Activated CD4-positive, alpha-beta memory T cell treated with anti-CD3 and anti-CD28 coated beads, Interleukin-2, amount 10 ng/mL, durations not matched to agents 7 days and 5 days (primary cell): Measurements from ENCODE around the gene ERLEC1. TPM values are rescaled to one million over a fixed set of nuclear protein-coding genes. Genes with fewer than 3 reads are reported as not detected.

Experiments
- CTCF ChIA-PET: fragments of 350-600 bp; sonication (Branson Sonifier 250); formaldehyde crosslinking; loops from one replicate; lab custom pipeline; 2021; ENCODE audit warnings: antibody characterized with exemption, inconsistent platforms; lab: Charles Lee
- POLR2A ChIA-PET: fragments of 350-600 bp; sonication (Branson Sonifier 250); formaldehyde crosslinking; loops from one replicate; lab custom pipeline; 2021; ENCODE audit warnings: antibody characterized with exemption; lab: Charles Lee
- DNase-seq: peaks from one replicate; pipeline ENCODE4 v3.0.0-alpha.2; 2020
- H3K27ac Mint-ChIP-seq: one replicate; pipeline ENCODE4 v1.8.0; 2021; ENCODE audit warnings: mild to moderate bottlenecking, mixed read lengths
- H3K27me3 Mint-ChIP-seq: one replicate; pipeline ENCODE4 v1.8.0; 2021; ENCODE audit warnings: mixed read lengths
- H3K36me3 Mint-ChIP-seq: one replicate; pipeline ENCODE4 v1.8.0; 2021; ENCODE audit warnings: low read depth, mixed read lengths
- H3K4me1 Mint-ChIP-seq: one replicate; pipeline ENCODE4 v1.8.0; 2021; ENCODE audit warnings: mixed read lengths
- H3K4me3 Mint-ChIP-seq: one replicate; pipeline ENCODE4 v1.8.0; 2021; ENCODE audit warnings: mild to moderate bottlenecking, mixed read lengths
- H3K9me3 Mint-ChIP-seq: one replicate; pipeline ENCODE4 v1.8.0; 2021; ENCODE audit warnings: mixed read lengths
- total RNA-seq, 2 experiments: library from RNA; stranded (reverse); gene quantifications; one replicate each; pipeline ENCODE4 v1.2.3, GENCODE V29; 2021

ERLEC1 gene, protein sequence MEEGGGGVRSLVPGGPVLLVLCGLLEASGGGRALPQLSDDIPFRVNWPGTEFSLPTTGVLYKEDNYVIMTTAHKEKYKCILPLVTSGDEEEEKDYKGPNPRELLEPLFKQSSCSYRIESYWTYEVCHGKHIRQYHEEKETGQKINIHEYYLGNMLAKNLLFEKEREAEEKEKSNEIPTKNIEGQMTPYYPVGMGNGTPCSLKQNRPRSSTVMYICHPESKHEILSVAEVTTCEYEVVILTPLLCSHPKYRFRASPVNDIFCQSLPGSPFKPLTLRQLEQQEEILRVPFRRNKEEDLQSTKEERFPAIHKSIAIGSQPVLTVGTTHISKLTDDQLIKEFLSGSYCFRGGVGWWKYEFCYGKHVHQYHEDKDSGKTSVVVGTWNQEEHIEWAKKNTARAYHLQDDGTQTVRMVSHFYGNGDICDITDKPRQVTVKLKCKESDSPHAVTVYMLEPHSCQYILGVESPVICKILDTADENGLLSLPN
- 10 to 100 TPM; 32.6 to 33.3 TPM for total RNA-seq

DNA sequence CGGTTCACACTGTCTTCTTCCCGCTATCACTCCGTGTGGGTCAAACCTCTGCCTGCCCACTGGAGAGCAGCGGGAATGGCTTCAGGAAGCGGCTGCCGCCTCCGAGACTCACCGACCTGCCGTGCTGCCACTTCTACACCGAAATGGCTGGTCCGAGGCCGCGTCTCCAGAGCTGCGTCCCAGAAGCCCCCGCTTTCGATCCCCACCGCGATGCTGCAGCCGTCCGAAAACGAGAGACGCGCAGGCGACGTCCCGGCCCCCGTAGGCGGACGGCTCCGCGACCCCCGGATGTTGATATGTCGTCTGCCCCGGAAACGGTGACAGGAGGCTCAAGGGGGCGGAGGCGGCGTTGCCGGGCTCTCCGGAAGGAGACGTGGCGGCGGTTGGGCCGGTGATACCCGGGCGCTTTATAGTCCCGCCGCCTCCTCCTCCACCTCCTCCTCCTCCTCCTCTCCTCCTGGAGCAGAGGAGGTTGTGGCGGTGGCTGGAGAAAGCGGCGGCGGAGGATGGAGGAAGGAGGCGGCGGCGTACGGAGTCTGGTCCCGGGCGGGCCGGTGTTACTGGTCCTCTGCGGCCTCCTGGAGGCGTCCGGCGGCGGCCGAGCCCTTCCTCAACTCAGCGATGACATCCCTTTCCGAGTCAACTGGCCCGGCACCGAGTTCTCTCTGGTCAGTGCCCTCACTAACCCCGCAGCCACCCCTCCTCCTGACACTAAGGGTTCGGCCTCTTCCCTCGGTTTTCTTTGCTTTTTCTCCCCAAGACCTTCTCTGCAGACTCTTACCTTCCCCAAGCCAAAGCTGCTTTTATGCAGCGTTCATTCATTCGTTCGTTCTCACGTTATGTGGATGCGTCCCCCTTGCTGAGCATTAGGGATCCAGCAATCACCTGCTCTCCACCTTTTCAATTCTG, at the start of gene ERLEC1, which contains the start of gene ASB3:
TSS of gene ERLEC1 (plus strand) at position 340 of the 909 bp plus-strand sequence. CDS start at position 507, 167 bp downstream.
TSS of gene ASB3 (minus strand) at position 249 of the 909 bp plus-strand sequence. CDS start 21,381 bp downstream, outside the sequence.
- peaks cover 51% of the 10 kb centered on the region for H3K4me1 Mint-ChIP-seq
- CTCF ChIA-PET, result interaction anchor here (1.0 to 3.8 kb wide), 2 partner anchors 16 to 18 kb away, joined by 3 to 24 read pairs; partner anchors contain the start of gene CHAC2
- no peaks in the 10 kb centered on the region for H3K9me3 Mint-ChIP-seq

DNA sequence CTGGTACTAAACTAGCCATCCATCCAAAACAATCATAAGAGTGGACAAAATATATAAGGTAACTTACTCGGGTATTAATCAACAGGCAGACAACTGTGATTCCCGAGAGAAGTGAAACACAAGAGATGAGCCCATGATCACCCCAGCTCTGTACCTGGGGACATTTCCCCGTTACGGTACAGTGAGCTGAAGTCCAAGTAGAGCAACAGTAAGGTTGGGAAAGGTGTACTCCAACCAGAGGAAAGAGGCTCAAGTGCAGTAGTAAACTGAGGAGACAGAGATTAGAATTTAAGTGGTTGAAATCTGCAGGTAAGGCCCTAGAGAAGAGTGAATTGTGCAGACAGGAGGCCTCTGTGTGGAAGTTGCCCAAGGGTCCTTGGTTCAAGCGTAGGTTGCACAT, 49.8 kb upstream of the ERLEC1 start:
- ChIA-PET CTCF (no interaction called here), POLR2A (no interaction called here)
- Mint-ChIP-seq H3K27ac (no peak overlapping the region), H3K36me3 (peaks cover 27% of the 10 kb centered on the region), H3K4me3 (no peak overlapping the region), H3K4me1 (peaks cover 7% of the 10 kb centered on the region), H3K27me3 (no peaks in the 10 kb centered on the region), H3K9me3 (no peaks in the 10 kb centered on the region)
- DNase-seq, result no peak

More for the DNA sequence above, at the start of gene ERLEC1, which contains the start of gene ASB3:
- Mint-ChIP-seq H3K27me3 (no peaks in the 10 kb centered on the region), H3K36me3 (peaks cover 14% of the 10 kb centered on the region), H3K27ac (peak within 1 kb of the TSS; percentile 88), H3K4me3 (peak within 1 kb of the TSS; percentile 93)
- DNase-seq, result peak; percentile 92
- POLR2A ChIA-PET, result interaction anchor here (0.9 to 6.9 kb wide), 9 partner anchors 9 to 772 kb away, joined by 3 to 163 read pairs (median 4); partner anchors contain the start of genes CHAC2 and PSME4

DNA sequence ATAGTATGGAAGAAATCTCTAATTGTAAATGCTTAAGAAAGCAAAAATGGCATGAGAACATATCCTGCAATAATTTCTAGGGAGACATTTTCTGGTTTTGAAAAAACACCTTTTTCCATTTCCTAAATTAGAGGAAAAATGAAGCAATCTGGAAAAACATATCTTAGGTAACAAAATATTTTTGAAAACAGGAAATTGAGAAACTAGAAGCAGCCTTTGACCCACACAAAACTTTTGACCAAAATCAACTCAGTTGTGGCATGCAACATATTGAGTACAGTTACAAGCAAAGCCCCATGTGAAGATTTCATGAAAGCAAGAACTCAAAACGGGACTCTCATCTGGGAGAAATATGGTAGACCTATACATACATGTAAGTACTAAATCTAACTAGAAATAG, 47.8 kb upstream of the ERLEC1 start:
- no peaks in the 10 kb centered on the region for H3K9me3 Mint-ChIP-seq
- no peak overlapping the region for H3K4me3 Mint-ChIP-seq
- DNase-seq, result no peak
- CTCF ChIA-PET, result no interaction called here
- H3K27ac Mint-ChIP-seq, result no peak overlapping the region
- POLR2A ChIA-PET, result interaction anchor here (1.1 kb wide), 1 partner anchor 29 kb away, joined by 4 read pairs; the partner anchor contains the start of gene CHAC2
- H3K36me3 Mint-ChIP-seq, result peaks cover 29% of the 10 kb centered on the region
- no peaks in the 10 kb centered on the region for H3K27me3 Mint-ChIP-seq
- peaks cover 13% of the 10 kb centered on the region for H3K4me1 Mint-ChIP-seq

DNA sequence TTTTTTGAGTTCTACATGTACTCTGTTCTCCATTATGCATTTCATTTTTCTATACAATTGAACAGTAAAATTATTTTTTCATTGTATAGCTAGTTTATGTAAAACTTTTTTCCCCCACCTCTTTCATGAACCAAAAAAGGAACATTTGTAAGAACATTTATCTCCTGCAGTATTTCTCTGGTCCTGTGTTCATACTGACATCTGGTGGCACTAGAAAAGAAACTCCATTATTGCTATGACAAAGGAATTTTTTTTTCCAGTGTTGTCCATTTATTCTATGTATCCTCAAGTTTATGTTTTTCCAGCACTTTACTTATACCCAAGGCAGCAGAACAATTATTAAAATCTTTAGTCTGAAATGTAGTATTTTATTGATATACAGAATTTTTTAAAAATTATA, 46.7 kb upstream of the ERLEC1 start:
- ChIA-PET CTCF (no interaction called here), POLR2A (no interaction called here)
- Mint-ChIP-seq H3K9me3 (no peaks in the 10 kb centered on the region), H3K27ac (no peak overlapping the region), H3K27me3 (no peaks in the 10 kb centered on the region), H3K4me1 (peaks cover 13% of the 10 kb centered on the region), H3K4me3 (no peak overlapping the region), H3K36me3 (peaks cover 21% of the 10 kb centered on the region)
- no peak for DNase-seq

DNA sequence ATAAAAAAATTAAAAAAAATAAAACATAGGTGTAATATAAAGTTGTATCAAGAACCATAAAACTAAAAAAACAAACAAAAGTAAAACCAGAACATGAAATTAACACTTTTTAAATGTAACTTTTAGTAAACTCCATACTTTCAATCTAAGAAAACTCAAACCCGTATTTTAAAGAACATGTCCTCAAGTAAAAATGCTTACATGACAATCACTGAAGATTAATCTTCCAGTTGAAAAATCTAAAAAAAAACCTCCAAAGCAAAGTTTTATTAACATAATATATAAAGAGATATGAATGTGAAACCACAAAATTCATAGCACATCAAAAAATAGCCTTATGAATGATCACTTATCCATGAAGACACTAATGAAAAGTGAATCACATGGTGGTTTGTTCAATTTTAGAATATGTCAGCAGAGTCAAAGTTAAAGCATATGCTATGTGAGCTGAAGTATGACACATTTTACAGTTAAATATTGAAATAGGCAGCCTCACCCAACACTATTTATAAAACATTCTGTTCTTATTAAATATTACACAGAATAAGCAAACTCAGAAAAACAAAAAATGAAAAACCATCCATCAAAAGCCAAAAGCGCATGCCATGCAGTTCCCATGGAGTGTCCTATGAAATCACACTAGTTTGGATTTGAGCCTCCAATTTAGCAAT, 42.3 kb upstream of the ERLEC1 start:
- H3K27me3 Mint-ChIP-seq, result no peaks in the 10 kb centered on the region
- POLR2A ChIA-PET, result no interaction called here
- H3K4me3 Mint-ChIP-seq, result no peak overlapping the region
- peaks cover 30% of the 10 kb centered on the region for H3K36me3 Mint-ChIP-seq
- H3K4me1 Mint-ChIP-seq, result peaks cover 9% of the 10 kb centered on the region
- no peak overlapping the region for H3K27ac Mint-ChIP-seq
- CTCF ChIA-PET, result no interaction called here
- H3K9me3 Mint-ChIP-seq, result no peaks in the 10 kb centered on the region
- no peak for DNase-seq

DNA sequence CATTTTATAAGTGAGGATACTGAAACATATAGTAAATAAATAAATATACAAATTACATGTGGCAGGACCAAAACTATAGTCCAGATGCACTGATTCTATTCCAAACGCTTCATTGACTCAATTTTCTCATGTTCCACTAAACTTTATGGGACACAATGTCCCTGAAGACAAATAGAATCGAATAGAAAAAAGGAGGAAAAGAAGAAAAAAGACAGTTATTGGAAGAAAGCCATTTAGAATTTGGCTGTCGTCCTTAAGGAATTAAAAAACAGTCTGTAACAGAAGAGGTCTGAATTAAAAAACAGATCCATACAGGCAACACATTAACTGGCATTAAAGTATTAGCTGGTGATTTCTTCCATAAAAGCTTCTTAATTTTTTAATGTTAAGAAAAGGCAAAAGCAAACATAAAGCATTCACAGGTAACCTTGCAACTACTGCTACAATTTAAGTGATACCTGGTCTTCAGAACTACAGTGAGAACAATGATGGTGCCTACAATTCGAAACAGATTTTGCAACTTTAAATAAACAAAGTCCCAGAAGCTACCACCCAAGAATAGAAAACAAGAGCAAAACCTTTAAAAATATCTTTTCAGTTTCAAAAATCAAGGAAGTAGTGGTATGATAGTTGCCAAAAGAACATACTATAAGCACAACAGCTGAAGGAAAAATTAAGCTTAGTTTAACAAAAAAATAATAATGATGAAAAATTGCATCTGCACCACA, 36.6 kb upstream of the ERLEC1 start:
- POLR2A ChIA-PET, result interaction anchor here (3.7 kb wide), 1 partner anchor 18 kb away, joined by 23 read pairs; the partner anchor contains the start of gene CHAC2
- Mint-ChIP-seq H3K27ac (no peak overlapping the region), H3K4me3 (no peak overlapping the region), H3K36me3 (peaks cover 31% of the 10 kb centered on the region), H3K27me3 (no peaks in the 10 kb centered on the region), H3K9me3 (no peaks in the 10 kb centered on the region), H3K4me1 (peaks cover 29% of the 10 kb centered on the region)
- CTCF ChIA-PET, result no interaction called here
- DNase-seq, result no peak

DNA sequence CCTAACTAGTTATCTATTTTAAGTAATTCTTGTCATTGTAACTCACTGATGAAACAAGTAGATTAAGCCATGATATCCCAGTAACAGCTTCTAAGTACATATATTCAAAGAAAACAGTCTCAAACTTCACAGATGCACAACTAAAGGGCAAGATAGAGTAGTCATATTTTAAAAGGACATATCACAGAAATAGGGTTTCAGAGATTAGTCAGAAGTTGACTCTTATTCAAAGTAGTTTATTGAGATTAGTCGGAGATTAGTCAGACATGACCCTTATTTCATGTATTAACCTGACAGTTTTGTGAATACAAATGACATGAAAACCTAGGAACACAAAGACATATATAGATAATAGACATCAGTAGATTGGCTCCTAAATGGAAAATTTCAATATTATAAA, 35.1 kb upstream of the ERLEC1 start:
- H3K4me3 Mint-ChIP-seq, result no peak overlapping the region
- DNase-seq, result no peak
- H3K27me3 Mint-ChIP-seq, result no peaks in the 10 kb centered on the region
- H3K36me3 Mint-ChIP-seq, result peaks cover 37% of the 10 kb centered on the region
- POLR2A ChIA-PET, result interaction anchor here (3.7 kb wide), 1 partner anchor 16 kb away, joined by 23 read pairs; the partner anchor contains the start of gene CHAC2
- H3K27ac Mint-ChIP-seq, result peak overlapping the region; percentile 20
- H3K9me3 Mint-ChIP-seq, result no peaks in the 10 kb centered on the region
- peaks cover 29% of the 10 kb centered on the region for H3K4me1 Mint-ChIP-seq
- CTCF ChIA-PET, result no interaction called here

DNA sequence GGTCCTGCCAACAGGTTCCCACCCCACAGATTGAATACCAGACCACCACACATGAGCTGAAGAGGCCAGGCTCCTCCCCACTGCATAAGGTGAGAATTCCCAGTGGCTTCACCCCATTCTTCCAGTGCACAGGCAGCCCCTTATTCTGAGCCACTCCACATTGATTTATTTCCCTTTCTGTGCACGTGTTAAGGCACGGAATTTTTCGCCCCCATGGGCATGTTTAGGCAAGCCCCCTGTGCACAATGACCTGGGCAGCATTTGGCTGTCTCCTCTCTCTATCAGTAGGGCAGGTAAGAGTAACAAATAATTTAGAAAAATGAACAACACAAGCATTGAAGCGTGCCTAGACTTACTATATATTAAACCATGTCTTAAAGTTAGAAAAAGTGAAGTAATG, 34.5 kb upstream of the ERLEC1 start:
- DNase-seq, result no peak
- POLR2A ChIA-PET, result interaction anchor here (3.7 kb wide), 1 partner anchor 16 kb away, joined by 23 read pairs; the partner anchor contains the start of gene CHAC2
- Mint-ChIP-seq H3K27ac (no peak overlapping the region), H3K4me1 (peaks cover 29% of the 10 kb centered on the region), H3K4me3 (no peak overlapping the region), H3K27me3 (no peaks in the 10 kb centered on the region), H3K9me3 (no peaks in the 10 kb centered on the region), H3K36me3 (peaks cover 38% of the 10 kb centered on the region)
- CTCF ChIA-PET, result no interaction called here

DNA sequence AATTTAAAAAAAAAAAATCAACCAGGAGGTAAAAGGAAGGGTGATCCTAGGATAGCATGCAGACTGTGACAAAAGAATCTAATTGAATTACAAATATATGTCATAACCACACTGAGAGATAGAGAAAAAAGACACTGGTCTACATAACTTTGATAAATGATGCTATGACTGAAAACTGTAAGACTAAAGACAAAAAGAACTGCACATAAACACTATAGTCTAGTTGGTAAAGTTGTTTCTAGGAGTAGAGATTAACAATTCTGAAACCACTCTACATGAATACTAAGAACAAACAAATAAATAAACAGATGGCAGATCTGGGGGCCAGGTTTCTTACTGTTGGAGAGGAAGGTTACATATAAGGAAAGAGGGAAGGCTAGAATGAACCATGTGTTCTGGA, 33.8 kb upstream of the ERLEC1 start:
- Mint-ChIP-seq H3K4me3 (no peak overlapping the region), H3K36me3 (peaks cover 37% of the 10 kb centered on the region), H3K27me3 (no peaks in the 10 kb centered on the region), H3K9me3 (no peaks in the 10 kb centered on the region), H3K4me1 (peaks cover 29% of the 10 kb centered on the region), H3K27ac (no peak overlapping the region)
- ChIA-PET CTCF (no interaction called here), POLR2A (no interaction called here)
- DNase-seq, result no peak

DNA sequence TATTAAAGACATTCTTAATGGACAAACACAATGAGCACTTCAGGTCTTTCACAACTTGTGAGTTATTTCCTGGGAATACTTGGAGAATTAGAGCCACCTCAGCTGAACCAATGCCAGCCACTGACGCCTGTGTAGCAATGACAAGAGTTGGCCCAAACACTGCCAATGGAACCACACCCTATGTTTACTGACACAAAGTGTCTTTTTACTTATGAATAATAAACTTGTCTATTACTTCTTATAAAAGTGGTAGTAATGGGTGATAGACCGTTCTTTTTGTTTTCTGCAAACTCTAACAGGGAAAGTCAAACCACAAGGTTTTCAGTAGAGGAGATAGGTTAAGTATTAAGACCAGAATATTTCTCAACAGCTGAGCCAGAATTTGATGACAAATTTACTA, 31.7 kb upstream of the ERLEC1 start:
- no peaks in the 10 kb centered on the region for H3K27me3 Mint-ChIP-seq
- DNase-seq, result no peak
- peaks cover 28% of the 10 kb centered on the region for H3K4me1 Mint-ChIP-seq
- ChIA-PET POLR2A (interaction anchor here (4.1 kb wide), 1 partner anchor 12 kb away, joined by 14 read pairs; the partner anchor contains the start of gene CHAC2), CTCF (interaction anchor here (2.6 kb wide), 1 partner anchor 12 kb away, joined by 6 read pairs; the partner anchor contains the start of gene CHAC2)
- peaks cover 25% of the 10 kb centered on the region for H3K36me3 Mint-ChIP-seq
- no peak overlapping the region for H3K4me3 Mint-ChIP-seq
- H3K27ac Mint-ChIP-seq, result no peak overlapping the region
- no peaks in the 10 kb centered on the region for H3K9me3 Mint-ChIP-seq

DNA sequence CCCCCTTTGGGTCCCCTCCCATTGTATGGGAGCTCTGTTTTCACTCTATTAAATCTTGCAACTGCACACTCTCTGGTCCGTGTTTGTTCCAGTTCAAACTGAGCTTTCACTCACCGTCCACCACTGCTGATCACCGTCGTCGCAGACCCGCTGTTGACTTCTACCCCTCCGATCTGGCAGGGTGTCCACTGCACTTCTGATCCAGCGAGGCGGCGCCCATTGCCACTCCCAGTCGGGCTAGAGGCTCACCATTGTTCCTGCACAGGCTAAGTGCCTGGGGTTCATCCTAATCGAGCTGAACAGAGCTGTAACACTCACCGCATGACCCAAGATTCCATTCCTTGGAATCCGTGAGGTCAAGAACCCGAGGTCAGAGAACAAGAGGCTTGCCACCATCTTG, 30.2 kb upstream of the ERLEC1 start:
- Mint-ChIP-seq H3K9me3 (no peaks in the 10 kb centered on the region), H3K4me3 (no peak overlapping the region), H3K27ac (no peak overlapping the region), H3K27me3 (no peaks in the 10 kb centered on the region), H3K36me3 (peaks cover 22% of the 10 kb centered on the region), H3K4me1 (peaks cover 18% of the 10 kb centered on the region)
- ChIA-PET POLR2A (interaction anchor here (4.1 kb wide), 1 partner anchor 11 kb away, joined by 14 read pairs; the partner anchor contains the start of gene CHAC2), CTCF (interaction anchor here (2.6 kb wide), 1 partner anchor 11 kb away, joined by 6 read pairs; the partner anchor contains the start of gene CHAC2)
- DNase-seq, result no peak
